K562 (cell line): ENCODE data around the gene FMN1. TPM values are rescaled to one million over a fixed set of nuclear protein-coding genes. Genes with fewer than 3 reads are reported as not detected.

ENCODE experiments used
- ATAC-seq: fragments of 200-7000 bp; cut with Tn5 transposase; 3 replicates; pipeline ENCODE4 v1.9.1; 2020; ENCODE audit warnings: moderate library complexity
- BruUV-seq: library from RNA; stranded (reverse); fragments of 400-500 nt; replicated peaks from 2 replicates; lab custom pipeline; 2021; lab: Mats Ljungman, UMichigan
- CTCF ChIA-PET: fragments of 300-600 bp; formaldehyde crosslinking; extraction: SDS; loops from one replicate; lab custom pipeline; 2021; ENCODE audit warnings: low intra/inter-chr PET ratio; lab: Yijun Ruan, JAX
- POLR2A ChIA-PET: fragments of 300-600, 350-650 bp; sonication (Branson Sonifier 250); formaldehyde crosslinking; extraction: SDS; loops from one replicate; lab custom pipeline; 2021; ENCODE audit warnings: antibody characterized with exemption, inconsistent platforms; lab: Yijun Ruan, JAX
- DNase-seq, 4 experiments: peaks; one replicate each; pipeline versions ENCODE4 v3.0.0 to v3.0.0-alpha.2; 2011 to 2018; ENCODE audit warnings: low spot score in 3 of 4, mixed read lengths in 3 of 4; ENCODE audit errors: extremely low read depth in 1 of 4
- FAIRE-seq: peaks from 2 replicates; lab custom pipeline; 2011; peaks lifted over from hg19 to GRCh38; lab: Jason Lieb, UNC
- H2AFZ ChIP-seq: 2 replicates; pipeline ENCODE4 v1.6.0; 2011; ENCODE audit warnings: low read depth, low read length, control low read depth, inconsistent platforms
- H3K27ac ChIP-seq: fragments of 200-600 bp; 3 replicates; pipeline ENCODE4 v1.8.0; 2011; ENCODE audit warnings: low read depth, mild to moderate bottlenecking, control low read depth, inconsistent platforms, low read length, moderate library complexity, mixed read lengths; ENCODE audit errors: extremely low read depth
- H3K27me3 ChIP-seq, 2 experiments: fragments of 300-600 bp in 1 of 2; 2 replicates in 1 of 2; 3 replicates in 1 of 2; pipeline versions ENCODE4 v1.6.0 to v1.8.0; 2011; ENCODE audit warnings: inconsistent platforms in 2 of 2, low read length in 2 of 2, mild to moderate bottlenecking in 1 of 2, mixed read lengths in 1 of 2, moderate library complexity in 1 of 2; ENCODE audit not compliant: control insufficient read depth in 2 of 2, insufficient read depth in 2 of 2
- H3K36me3 ChIP-seq: fragments of 300-600 bp; 3 replicates; pipeline ENCODE4 v1.8.0; 2011; ENCODE audit warnings: mild to moderate bottlenecking, low read length, inconsistent platforms; ENCODE audit not compliant: control insufficient read depth, insufficient read depth
- H3K4me1 ChIP-seq, 2 experiments: fragments of 200-600 bp in 1 of 2; replicated peaks in 1 of 2; 2 replicates in 1 of 2; 3 replicates in 1 of 2; pipeline versions ENCODE4 v1.5.1 to v1.8.0; 2011; ENCODE audit warnings: inconsistent platforms in 2 of 2, low read length in 2 of 2, mild to moderate bottlenecking in 1 of 2, mixed read lengths in 1 of 2, moderate library complexity in 1 of 2; ENCODE audit not compliant: control insufficient read depth in 2 of 2, insufficient read depth in 2 of 2
- H3K4me2 ChIP-seq: 2 replicates; pipeline ENCODE4 v1.6.1; 2011; ENCODE audit warnings: low read length, control low read depth, inconsistent platforms, mixed read lengths; ENCODE audit not compliant: insufficient read depth
- H3K4me3 ChIP-seq: fragments of 200-600 bp; sonication (generic), shearing (Covaris generic); 2 replicates; pipeline ENCODE4 v1.5.1; 2016; ENCODE audit warnings: control low read depth, inconsistent platforms
- H3K79me2 ChIP-seq: fragments of 200-600 bp; 3 replicates; pipeline ENCODE4 v1.8.0; 2011; ENCODE audit warnings: low read length, inconsistent platforms; ENCODE audit not compliant: control insufficient read depth, insufficient read depth
- H3K9ac ChIP-seq, 2 experiments: 2 replicates each; pipeline versions ENCODE4 v1.6.0 to v1.6.1; 2011; ENCODE audit warnings: low read depth in 2 of 2, low read length in 2 of 2, control low read depth in 1 of 2, inconsistent platforms in 1 of 2, mild to moderate bottlenecking in 1 of 2, mixed read lengths in 1 of 2; ENCODE audit not compliant: insufficient read depth in 1 of 2
- H3K9me1 ChIP-seq: one replicate; pipeline ENCODE4 v1.6.0; 2011; ENCODE audit warnings: inconsistent platforms, mild to moderate bottlenecking, low read length, moderate library complexity; ENCODE audit not compliant: control insufficient read depth, insufficient read depth
- H3K9me3 ChIP-seq: replicated peaks from 2 replicates; pipeline ENCODE4 v1.5.1; 2011; ENCODE audit warnings: low read depth, low read length, inconsistent platforms; ENCODE audit not compliant: control insufficient read depth, insufficient read depth
- H4K20me1 ChIP-seq: replicated peaks from 2 replicates; pipeline ENCODE4 v1.6.1; 2011; ENCODE audit warnings: low read length, inconsistent platforms, mixed read lengths; ENCODE audit not compliant: control insufficient read depth, insufficient read depth
- COPS2 ChIP-seq: fragments of 450-650 bp; conservative IDR thresholded peaks from 2 replicates; pipeline ENCODE4 v1.6.1; 2016; ENCODE audit warnings: mild to moderate bottlenecking, moderate library complexity
- POLR2H ChIP-seq: IDR thresholded peaks from 2 replicates; pipeline ENCODE4 v1.6.1; 2016; ENCODE audit warnings: missing genetic modification characterization, low read depth, mild to moderate bottlenecking, control low read depth, missing compliant biosample characterization, moderate library complexity
- SOX6 ChIP-seq: fragments of 450-650 bp; IDR thresholded peaks from 2 replicates; pipeline ENCODE4 v1.6.1; 2014; ENCODE audit warnings: mild to moderate bottlenecking
- TRIM28 ChIP-seq: fragments of 450-650 bp; IDR thresholded peaks from 2 replicates; pipeline ENCODE4 v1.6.1; 2017
- ZEB2 ChIP-seq: fragments of 450-650 bp; IDR thresholded peaks from 2 replicates; pipeline ENCODE4 v1.6.1; 2016
- in situ Hi-C: fragments of 300-500 bp; cut with MboI; formaldehyde crosslinking; loops from 4 replicates; pipeline ENCODE4 v1.15.0; 2018; ENCODE audit warnings: inconsistent platforms, mixed read lengths
- intact Hi-C: fragments of 100-400 bp; cut with micrococcal nuclease; formaldehyde crosslinking; loops from 2 replicates; pipeline ENCODE4 v1.14.2; 2022
- polyA plus RNA-seq, 8 experiments: library from polyadenylated mRNA; depleted of rRNA in 4 of 8; stranded (reverse) in 5 of 8; unstranded in 3 of 8; fragments of >200 nt; fragmentation: Nextera tagmentation in 2 of 8; fragmentation: Illumina TruSeq in 1 of 8; extraction: Ambion mirVana in 2 of 8; extraction: Trizol in 1 of 8; gene quantifications; 2 replicates each; pipeline versions ENCODE4 v1.2.1 to v1.2.3, GENCODE V29; 2011 to 2014; ENCODE audit warnings: inconsistent platforms in 1 of 8, missing spikeins in 1 of 8
- total RNA-seq, 7 experiments: library from RNA; depleted of rRNA in 6 of 7; stranded (reverse); fragments of >200 nt in 6 of 7; fragmentation: Illumina TruSeq in 2 of 7; extraction: Trizol in 2 of 7; gene quantifications; 2 replicates each; pipeline versions ENCODE4 v1.2.1 to v1.2.3, GENCODE V29; 2011 to 2021; ENCODE audit warnings: low replicate concordance in 1 of 7
- TF ChIP-seq, protein P1 (sequence below), 3 experiments: IDR thresholded peaks in 2 of 3; conservative IDR thresholded peaks in 1 of 3; 2 replicates each; pipeline ENCODE4 v1.5.1; 2011 to 2012; ENCODE audit warnings: low read length in 3 of 3, mild to moderate bottlenecking in 3 of 3, control low read depth in 2 of 3, improper control_type of control experiment in 1 of 3, inconsistent platforms in 1 of 3, low read depth in 1 of 3, mixed read lengths in 1 of 3, moderate library complexity in 1 of 3; ENCODE audit not compliant: insufficient read depth in 2 of 3
- TF ChIP-seq, protein P2 (sequence below): sonication (generic); formaldehyde crosslinking; IDR thresholded peaks from 2 replicates; pipeline ENCODE4 v1.8.1; 2022; ENCODE audit warnings: missing genetic modification reagents

FMN1 gene
- total and polyA plus RNA-seq, 9 of the 15 experiments (the other 6 are each of a cell fraction or from before 2014, with no cell fraction given): 0.03 to 0.07 (median 0.04) TPM; not detected in 6

GRCh38 chr15:33034588-33034987, 159.9 kb downstream of the FMN1 start:
- Histone ChIP-seq H4K20me1 (no peaks in the 10 kb centered on the region), H3K4me2 (no peak overlapping the region), H3K4me3 (no peak overlapping the region), H3K9me3 (no peaks in the 10 kb centered on the region), H3K27me3 (peaks cover 0 to 2% of the 10 kb centered on the region in 2 experiments; a peak in 2 of 5 replicates), H3K36me3 (no peaks in the 10 kb centered on the region), H3K4me1 (no peaks in the 10 kb centered on the region), H3K79me2 (no peaks in the 10 kb centered on the region), H3K9ac (no peak overlapping the region), H2AFZ (no peak overlapping the region), H3K27ac (no peak overlapping the region), H3K9me1 (no peaks in the 10 kb centered on the region)
- ChIA-PET POLR2A (interaction anchor here (0.6 kb wide), 1 partner anchor 882 kb away, joined by 3 read pairs; no protein-coding TSS in a partner anchor), CTCF (no interaction called here)
- TF ChIP-seq, protein P1, sequence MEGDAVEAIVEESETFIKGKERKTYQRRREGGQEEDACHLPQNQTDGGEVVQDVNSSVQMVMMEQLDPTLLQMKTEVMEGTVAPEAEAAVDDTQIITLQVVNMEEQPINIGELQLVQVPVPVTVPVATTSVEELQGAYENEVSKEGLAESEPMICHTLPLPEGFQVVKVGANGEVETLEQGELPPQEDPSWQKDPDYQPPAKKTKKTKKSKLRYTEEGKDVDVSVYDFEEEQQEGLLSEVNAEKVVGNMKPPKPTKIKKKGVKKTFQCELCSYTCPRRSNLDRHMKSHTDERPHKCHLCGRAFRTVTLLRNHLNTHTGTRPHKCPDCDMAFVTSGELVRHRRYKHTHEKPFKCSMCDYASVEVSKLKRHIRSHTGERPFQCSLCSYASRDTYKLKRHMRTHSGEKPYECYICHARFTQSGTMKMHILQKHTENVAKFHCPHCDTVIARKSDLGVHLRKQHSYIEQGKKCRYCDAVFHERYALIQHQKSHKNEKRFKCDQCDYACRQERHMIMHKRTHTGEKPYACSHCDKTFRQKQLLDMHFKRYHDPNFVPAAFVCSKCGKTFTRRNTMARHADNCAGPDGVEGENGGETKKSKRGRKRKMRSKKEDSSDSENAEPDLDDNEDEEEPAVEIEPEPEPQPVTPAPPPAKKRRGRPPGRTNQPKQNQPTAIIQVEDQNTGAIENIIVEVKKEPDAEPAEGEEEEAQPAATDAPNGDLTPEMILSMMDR (IDR thresholded peaks at IDR 0.05 in 2 of 3, conservative IDR thresholded peaks at IDR 0.05 in 1 of 3; ENCODE audit: insufficient read depth in 2 of 3, low read depth in 1 of 3, low read length in 3 of 3): no peak
- no peak for TF ChIP-seq COPS2
- no peak for TF ChIP-seq POLR2H
- TF ChIP-seq TRIM28: no peak
- no peak for TF ChIP-seq ZEB2
- TF ChIP-seq SOX6: no peak
- TF ChIP-seq, protein P2, sequence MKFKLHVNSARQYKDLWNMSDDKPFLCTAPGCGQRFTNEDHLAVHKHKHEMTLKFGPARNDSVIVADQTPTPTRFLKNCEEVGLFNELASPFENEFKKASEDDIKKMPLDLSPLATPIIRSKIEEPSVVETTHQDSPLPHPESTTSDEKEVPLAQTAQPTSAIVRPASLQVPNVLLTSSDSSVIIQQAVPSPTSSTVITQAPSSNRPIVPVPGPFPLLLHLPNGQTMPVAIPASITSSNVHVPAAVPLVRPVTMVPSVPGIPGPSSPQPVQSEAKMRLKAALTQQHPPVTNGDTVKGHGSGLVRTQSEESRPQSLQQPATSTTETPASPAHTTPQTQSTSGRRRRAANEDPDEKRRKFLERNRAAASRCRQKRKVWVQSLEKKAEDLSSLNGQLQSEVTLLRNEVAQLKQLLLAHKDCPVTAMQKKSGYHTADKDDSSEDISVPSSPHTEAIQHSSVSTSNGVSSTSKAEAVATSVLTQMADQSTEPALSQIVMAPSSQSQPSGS (CRISPR knock-in tag): no peak
- no peak for DNase-seq
- intact Hi-C loops: no loop called here
- in situ Hi-C loops: no loop called here
- no peak for ATAC-seq
- no peak for FAIRE-seq
- no TSS peak for BruUV-seq
